OCI-LY1 (cell line): Measurements from ENCODE around the gene MYO15A.
A peak's percentile ranks its signal among the peaks of the same experiment; 100 is the strongest.

Experiments used
- H2AFZ ChIP-seq: fragments of 200-600 bp; sonication (generic), shearing (Covaris generic); 2 replicates; pipeline ENCODE4 v1.6.0; 2014; ENCODE audit warnings: antibody characterized with exemption, mild to moderate bottlenecking, low read length
- H3F3A ChIP-seq: fragments of 200-600 bp; sonication (generic), shearing (Covaris generic); 2 replicates; pipeline ENCODE4 v1.6.0; 2014; ENCODE audit warnings: mild to moderate bottlenecking, antibody characterized with exemption, low read length, moderate library complexity; ENCODE audit not compliant: insufficient read depth
- H3K27ac ChIP-seq: fragments of 200-600 bp; sonication (generic); 2 replicates; pipeline ENCODE4 v1.5.1; 2014; ENCODE audit warnings: low read length, mixed run types, mild to moderate bottlenecking, low read depth; ENCODE audit not compliant: poor library complexity, severe bottlenecking
- H3K27me3 ChIP-seq: fragments of 200-600 bp; sonication (generic); 2 replicates; pipeline ENCODE4 v1.6.0; 2014; ENCODE audit warnings: antibody characterized with exemption, mild to moderate bottlenecking, low read length, moderate library complexity; ENCODE audit not compliant: insufficient read depth
- H3K36me3 ChIP-seq: fragments of 200-600 bp; sonication (generic); 2 replicates; pipeline ENCODE4 v1.6.1; 2014; ENCODE audit warnings: mild to moderate bottlenecking, antibody characterized with exemption, low read length, moderate library complexity, mixed read lengths; ENCODE audit not compliant: insufficient read depth
- H3K4me1 ChIP-seq: fragments of 200-600 bp; sonication (generic); 2 replicates; pipeline ENCODE4 v1.5.1; 2014; ENCODE audit warnings: mild to moderate bottlenecking, low read length, moderate library complexity; ENCODE audit not compliant: insufficient read depth, severe bottlenecking
- H3K4me2 ChIP-seq: fragments of 200-600 bp; sonication (generic), shearing (Covaris generic); 2 replicates; pipeline ENCODE4 v1.6.1; 2014; ENCODE audit warnings: low read length
- H3K4me3 ChIP-seq: fragments of 200-600 bp; sonication (generic); 2 replicates; pipeline ENCODE4 v1.5.1; 2014; ENCODE audit warnings: low read length, low read depth, mild to moderate bottlenecking, mixed read lengths; ENCODE audit not compliant: poor library complexity, severe bottlenecking
- H3K79me2 ChIP-seq: fragments of 200-600 bp; shearing (Covaris generic); 2 replicates; pipeline ENCODE4 v1.6.1; 2016; ENCODE audit warnings: mixed run types, low read length, mixed read lengths; ENCODE audit not compliant: insufficient read depth
- H3K9ac ChIP-seq: fragments of 200-600 bp; sonication (generic), shearing (Covaris generic); 2 replicates; pipeline ENCODE4 v1.6.1; 2014; ENCODE audit warnings: mild to moderate bottlenecking, low read length, mixed read lengths
- H3K9me2 ChIP-seq: fragments of 200-600 bp; sonication (generic), shearing (Covaris generic); 2 replicates; pipeline ENCODE4 v1.6.1; 2014; ENCODE audit warnings: low read depth, mild to moderate bottlenecking, low read length, mixed read lengths
- H3K9me3 ChIP-seq: fragments of 200-600 bp; shearing (Covaris generic); 2 replicates; pipeline ENCODE4 v1.6.1; 2014; ENCODE audit warnings: low read length, mixed read lengths
- H4K20me1 ChIP-seq: fragments of 200-600 bp; sonication (generic), shearing (Covaris generic); 2 replicates; pipeline ENCODE4 v1.6.0; 2016; ENCODE audit warnings: mild to moderate bottlenecking, low read length; ENCODE audit not compliant: insufficient read depth
- EZH2 ChIP-seq: fragments of 200-600 bp; sonication (generic), shearing (Covaris generic); IDR thresholded peaks from 2 replicates; pipeline ENCODE4 v1.8.0; 2017; ENCODE audit warnings: borderline replicate concordance, mixed run types, mild to moderate bottlenecking, antibody characterized with exemption, low read length, moderate library complexity, mixed read lengths
- TF ChIP-seq, protein P1 (sequence below): fragments of 200-600 bp; sonication (generic), shearing (Covaris generic); IDR thresholded peaks from 2 replicates; pipeline ENCODE4 v1.5.1; 2017; ENCODE audit warnings: mild to moderate bottlenecking, antibody characterized with exemption, low read length, moderate library complexity, mixed read lengths

Gene MYO15A

DNA sequence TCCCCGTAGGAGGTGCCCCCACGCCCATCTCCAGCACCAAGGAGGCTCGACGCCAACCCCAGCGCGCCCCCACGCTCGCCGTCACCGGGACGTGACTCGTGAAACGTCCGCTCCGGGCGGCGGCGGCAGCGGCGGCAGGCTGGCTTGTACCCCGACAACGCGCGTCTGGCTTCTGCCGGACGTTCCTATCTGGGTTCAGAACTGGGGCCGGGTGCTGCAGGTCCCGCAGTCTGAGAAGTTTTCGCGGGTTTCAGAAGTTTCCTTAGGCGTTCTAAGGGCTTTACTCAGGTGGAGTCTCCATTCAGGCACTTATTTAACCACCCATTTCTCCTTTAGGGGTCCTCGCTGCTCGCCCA is 74.4 kb downstream of the MYO15A start:
- Histone ChIP-seq H3K9me2 (no peaks in the 10 kb centered on the region), H3F3A (no peaks in the 10 kb centered on the region), H3K27ac (peak overlapping the region; percentile 90), H3K4me2 (peak overlapping the region; percentile 74), H3K4me1 (peaks cover 43% of the 10 kb centered on the region), H3K4me3 (peak overlapping the region; percentile 69), H4K20me1 (no peaks in the 10 kb centered on the region), H3K9ac (peak overlapping the region; percentile 86), H3K9me3 (no peaks in the 10 kb centered on the region), H2AFZ (0 out of 2 replicates have a peak overlapping the region, but pooled peaks have one; percentile 16), H3K36me3 (peaks cover 22% of the 10 kb centered on the region; the same call in 1 of the 2 replicates), H3K79me2 (peaks cover 34% of the 10 kb centered on the region), H3K27me3 (no peaks in the 10 kb centered on the region)
- no peak for TF ChIP-seq EZH2
- TF ChIP-seq, protein P1, sequence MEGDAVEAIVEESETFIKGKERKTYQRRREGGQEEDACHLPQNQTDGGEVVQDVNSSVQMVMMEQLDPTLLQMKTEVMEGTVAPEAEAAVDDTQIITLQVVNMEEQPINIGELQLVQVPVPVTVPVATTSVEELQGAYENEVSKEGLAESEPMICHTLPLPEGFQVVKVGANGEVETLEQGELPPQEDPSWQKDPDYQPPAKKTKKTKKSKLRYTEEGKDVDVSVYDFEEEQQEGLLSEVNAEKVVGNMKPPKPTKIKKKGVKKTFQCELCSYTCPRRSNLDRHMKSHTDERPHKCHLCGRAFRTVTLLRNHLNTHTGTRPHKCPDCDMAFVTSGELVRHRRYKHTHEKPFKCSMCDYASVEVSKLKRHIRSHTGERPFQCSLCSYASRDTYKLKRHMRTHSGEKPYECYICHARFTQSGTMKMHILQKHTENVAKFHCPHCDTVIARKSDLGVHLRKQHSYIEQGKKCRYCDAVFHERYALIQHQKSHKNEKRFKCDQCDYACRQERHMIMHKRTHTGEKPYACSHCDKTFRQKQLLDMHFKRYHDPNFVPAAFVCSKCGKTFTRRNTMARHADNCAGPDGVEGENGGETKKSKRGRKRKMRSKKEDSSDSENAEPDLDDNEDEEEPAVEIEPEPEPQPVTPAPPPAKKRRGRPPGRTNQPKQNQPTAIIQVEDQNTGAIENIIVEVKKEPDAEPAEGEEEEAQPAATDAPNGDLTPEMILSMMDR, result no peak

DNA sequence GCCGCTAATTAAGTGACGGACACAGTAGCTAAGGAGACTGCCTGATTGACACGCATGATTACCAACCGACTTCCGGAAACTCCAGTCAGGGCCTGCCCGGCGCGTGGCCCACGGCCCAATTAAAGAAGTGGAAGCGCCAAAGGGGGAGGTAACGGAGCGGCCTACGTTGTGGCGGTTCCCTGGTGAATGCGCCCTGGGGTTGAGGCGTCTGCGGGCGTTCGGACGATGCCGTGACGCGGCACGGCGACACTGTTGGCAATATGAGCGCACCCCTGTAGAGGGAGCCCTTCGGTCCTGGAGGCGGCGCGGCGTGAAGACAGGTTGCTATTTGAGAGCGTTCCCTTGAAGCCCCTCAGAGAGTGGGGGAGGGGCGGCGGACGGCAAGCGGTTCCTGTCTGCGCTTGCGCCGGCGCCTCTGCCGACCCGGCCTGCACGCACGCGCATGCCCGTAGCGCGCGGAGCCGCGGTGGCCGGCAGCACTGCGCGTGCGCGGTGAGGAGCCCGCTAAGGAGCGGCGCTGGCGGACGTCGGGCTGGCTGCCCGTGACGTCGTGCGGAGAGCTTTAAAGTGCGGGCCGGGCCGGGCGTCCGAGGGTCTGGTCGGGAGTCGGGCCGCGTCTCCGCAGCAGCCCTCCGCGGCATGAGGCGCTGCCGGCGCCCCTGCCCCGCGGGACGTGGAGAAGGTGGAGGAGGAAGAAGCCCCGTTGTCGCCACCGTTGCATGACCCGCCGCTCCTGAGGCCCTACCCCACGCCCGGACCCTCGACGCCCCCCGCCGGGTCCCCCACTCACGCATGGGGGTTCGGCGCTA is 75.0 kb downstream of the MYO15A start, which contains the start of gene ALKBH5:
Gene ALKBH5, plus strand, starts transcription at position 495 of the 809 bp plus-strand sequence. CDS start 416 bp downstream, outside the sequence.
- Histone ChIP-seq H4K20me1 (no peaks in the 10 kb centered on the region), H3K9me2 (no peaks in the 10 kb centered on the region), H3F3A (no peaks in the 10 kb centered on the region), H3K27me3 (no peaks in the 10 kb centered on the region), H3K4me3 (peak within 1 kb of the TSS; percentile 69), H3K79me2 (peaks cover 40% of the 10 kb centered on the region), H3K9ac (peak within 1 kb of the TSS; percentile 86), H2AFZ (0 out of 2 replicates have a peak within 1 kb of the TSS, but pooled peaks have one; percentile 16), H3K27ac (peak within 1 kb of the TSS; percentile 90), H3K4me1 (peaks cover 48% of the 10 kb centered on the region), H3K36me3 (peaks cover 27% of the 10 kb centered on the region; the same call in 1 of the 2 replicates), H3K9me3 (no peaks in the 10 kb centered on the region), H3K4me2 (peak within 1 kb of the TSS; percentile 90)
- TF ChIP-seq, protein P1, result peak; percentile 30; the same call in 1 of the 2 replicates
- no peak for TF ChIP-seq EZH2

DNA sequence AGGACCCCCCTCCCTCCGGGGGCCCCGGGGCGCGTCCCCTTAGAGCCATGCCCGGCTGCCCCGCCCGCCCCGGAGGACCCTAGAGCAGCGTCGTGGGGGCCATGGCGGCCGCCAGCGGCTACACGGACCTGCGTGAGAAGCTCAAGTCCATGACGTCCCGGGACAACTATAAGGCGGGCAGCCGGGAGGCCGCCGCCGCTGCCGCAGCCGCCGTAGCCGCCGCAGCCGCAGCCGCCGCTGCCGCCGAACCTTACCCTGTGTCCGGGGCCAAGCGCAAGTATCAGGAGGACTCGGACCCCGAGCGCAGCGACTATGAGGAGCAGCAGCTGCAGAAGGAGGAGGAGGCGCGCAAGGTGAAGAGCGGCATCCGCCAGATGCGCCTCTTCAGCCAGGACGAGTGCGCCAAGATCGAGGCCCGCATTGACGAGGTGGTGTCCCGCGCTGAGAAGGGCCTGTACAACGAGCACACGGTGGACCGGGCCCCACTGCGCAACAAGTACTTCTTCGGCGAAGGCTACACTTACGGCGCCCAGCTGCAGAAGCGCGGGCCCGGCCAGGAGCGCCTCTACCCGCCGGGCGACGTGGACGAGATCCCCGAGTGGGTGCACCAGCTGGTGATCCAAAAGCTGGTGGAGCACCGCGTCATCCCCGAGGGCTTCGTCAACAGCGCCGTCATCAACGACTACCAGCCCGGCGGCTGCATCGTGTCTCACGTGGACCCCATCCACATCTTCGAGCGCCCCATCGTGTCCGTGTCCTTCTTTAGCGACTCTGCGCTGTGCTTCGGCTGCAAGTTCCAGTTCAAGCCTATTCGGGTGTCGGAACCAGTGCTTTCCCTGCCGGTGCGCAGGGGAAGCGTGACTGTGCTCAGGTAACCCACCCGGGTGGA is 75.8 kb downstream of the MYO15A start:
- Histone ChIP-seq H3K4me1 (peaks cover 48% of the 10 kb centered on the region), H3K36me3 (peaks cover 30% of the 10 kb centered on the region; the same call in 1 of the 2 replicates), H3K79me2 (peaks cover 43% of the 10 kb centered on the region), H3F3A (no peaks in the 10 kb centered on the region), H3K9me3 (no peaks in the 10 kb centered on the region), H3K9me2 (no peaks in the 10 kb centered on the region), H3K4me2 (peak overlapping the region; percentile 90), H4K20me1 (no peaks in the 10 kb centered on the region), H3K4me3 (peak overlapping the region; percentile 69), H2AFZ (no peak overlapping the region), H3K9ac (peak overlapping the region; percentile 86), H3K27me3 (no peaks in the 10 kb centered on the region), H3K27ac (peak overlapping the region; percentile 90)
- TF ChIP-seq, protein P1, result no peak
- no peak for TF ChIP-seq EZH2
